HG03025 (cell line): ENCODE data around the gene GEMIN7.

Experiments used
- ATAC-seq: cut with Tn5 transposase; IDR thresholded peaks from one replicate; pipeline ENCODE4 v1.9.1; 2021; ENCODE audit warnings: mild to moderate bottlenecking, moderate library complexity; ENCODE audit not compliant: unreplicated experiment, low FRiP score

Gene GEMIN7

DNA sequence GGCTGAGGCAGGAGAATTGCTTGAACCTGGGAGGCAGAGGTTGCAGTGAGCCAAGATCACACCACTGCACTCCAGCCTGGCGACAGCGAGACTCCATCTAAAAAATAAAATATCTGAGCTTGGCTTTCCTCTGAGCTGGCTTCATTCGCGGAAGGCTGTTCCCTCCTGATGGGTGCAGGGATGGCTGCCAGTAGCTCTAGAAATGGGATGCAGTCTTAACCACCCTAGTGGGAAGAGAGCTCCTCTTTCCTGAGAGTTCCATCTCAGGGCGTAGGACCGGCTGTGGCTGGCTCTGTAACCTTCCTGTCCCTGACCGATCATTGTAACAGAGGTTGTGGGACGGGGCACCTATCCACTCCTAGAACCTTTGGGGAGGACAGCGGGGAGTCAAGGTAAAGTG is 46.3 kb downstream of the GEMIN7 start:
- no peak for ATAC-seq

DNA sequence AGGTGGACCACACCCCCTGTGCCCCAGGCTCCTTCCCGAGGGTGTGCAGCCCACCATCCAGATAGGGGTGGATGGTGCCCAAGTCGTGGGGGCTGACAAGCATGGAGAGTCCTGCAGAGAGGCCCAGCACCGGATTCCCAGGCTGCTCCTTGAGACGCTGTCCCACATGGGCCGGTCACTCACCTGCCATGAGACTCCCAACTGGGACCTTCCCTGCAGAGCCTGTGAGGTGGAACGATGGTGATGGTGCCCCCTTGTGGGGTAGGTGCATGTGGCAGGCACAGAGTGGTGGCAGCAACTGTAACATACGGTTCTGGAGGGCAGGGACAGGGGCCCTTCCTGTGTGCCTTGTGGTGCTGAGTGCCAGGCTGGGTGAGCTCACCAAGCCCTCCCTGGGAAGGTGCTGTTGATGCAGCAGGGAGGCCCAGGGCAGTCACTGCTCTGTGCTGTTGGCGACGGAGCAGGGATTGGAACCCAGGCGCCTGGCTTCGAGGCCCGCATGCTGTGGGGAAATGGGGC is 47.0 kb downstream of the GEMIN7 start:
- no peak for ATAC-seq

DNA sequence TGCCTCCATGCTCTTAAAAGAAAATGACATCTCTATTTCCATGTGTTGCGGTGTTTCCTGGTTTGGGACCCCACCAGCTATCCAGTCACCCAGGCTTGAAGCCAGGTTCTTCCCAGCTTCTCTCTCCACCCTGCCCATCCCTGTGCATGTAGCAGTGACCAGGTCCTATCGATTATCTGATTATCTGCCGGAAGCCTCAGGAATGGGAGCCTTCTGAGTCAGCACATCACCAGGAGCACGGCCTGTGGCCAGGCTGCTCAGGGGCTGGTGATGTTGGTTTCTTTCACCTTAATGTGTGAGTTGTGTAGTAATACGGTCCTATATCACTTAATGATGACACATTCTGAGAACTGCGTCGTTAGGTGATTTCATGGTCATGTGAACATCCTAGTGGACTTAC is 47.6 kb downstream of the GEMIN7 start:
- ATAC-seq, result no peak

GRCh38 chr19:45128146-45128545 is 49.1 kb downstream of the GEMIN7 start:
- ATAC-seq, result no peak

- no peak for ATAC-seq
These were observed 49.7 kb downstream of the GEMIN7 start for GRCh38 chr19:45128806-45129205.

DNA sequence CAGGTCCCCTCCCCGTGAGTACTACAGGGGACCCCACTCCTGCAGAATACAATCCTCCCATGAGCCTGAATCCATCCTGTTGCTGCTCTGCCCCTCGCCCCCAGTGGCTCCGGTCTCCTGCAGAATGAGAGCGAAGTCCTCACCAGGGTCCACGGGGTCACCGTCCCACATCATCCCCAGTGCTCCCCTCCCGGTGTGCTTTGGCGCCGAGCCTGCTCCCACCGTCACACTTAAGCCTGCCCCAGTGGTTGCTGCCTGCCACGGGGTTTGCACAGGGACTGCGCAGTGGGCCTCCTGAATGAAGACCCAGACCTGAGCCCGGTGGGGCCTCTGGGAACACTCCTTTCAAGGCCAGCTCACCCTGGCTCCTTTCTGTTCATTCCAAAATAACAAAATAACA is 51.2 kb downstream of the GEMIN7 start:
- no peak for ATAC-seq

GRCh38 chr19:45130888-45131615 is 52.0 kb downstream of the GEMIN7 start:
- ATAC-seq, result no peak

DNA sequence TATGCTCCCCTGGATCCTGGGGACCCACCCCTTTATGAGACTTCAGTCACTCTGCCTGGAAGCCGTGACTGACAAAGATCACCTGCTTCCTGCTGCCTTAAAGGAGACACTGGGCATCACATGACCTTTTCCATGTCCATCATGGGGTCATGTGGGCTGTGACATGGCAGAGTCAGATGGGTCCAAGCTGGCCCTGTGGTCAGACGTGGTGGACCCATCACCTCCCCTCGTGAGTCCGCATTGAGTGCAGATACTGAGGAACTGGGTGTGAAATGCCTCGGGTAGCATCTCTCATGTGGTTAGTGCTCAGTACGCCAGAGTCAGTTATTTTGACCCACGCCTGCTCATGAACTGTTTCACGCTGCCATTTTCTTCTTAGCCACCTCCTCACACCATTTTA is 54.6 kb downstream of the GEMIN7 start:
- ATAC-seq, result no peak

GRCh38 chr19:45135176-45135885 is 56.3 kb downstream of the GEMIN7 start:
- ATAC-seq, result no peak

DNA sequence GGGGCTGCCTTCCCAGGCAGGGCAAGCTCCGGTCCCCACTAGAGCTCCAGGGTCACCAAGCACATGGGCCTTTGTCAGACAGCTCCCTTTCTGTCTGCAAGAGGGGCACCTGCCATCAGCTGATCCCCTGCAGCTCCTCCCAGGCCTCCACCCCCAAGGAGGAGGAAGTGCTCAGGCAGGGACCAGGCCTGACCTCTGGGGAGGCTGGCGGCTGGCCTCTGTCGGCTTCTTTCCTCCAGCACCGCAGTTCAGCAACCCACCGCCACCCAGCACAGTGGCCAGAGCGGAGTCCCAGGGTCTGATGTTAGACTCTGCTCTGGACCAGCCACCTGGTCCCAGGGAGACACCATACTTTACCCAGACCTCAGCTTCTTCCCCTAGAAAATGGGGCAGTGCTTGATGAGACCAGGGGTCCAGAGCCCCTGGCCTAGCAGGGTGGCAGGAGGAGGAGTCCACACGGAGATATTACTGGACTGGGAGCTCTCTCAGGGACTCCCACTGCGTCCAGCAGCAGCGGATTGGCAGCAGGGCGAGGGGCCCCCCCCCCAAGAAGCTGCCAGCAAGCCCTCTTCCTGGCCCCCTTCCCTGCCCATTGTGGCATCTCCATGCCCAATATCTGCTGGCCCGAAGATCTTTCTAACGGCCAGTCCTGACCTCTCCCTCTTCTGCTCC is 57.6 kb downstream of the GEMIN7 start:
- ATAC-seq, result no peak

- ATAC-seq, result no peak
These were observed 58.2 kb downstream of the GEMIN7 start for GRCh38 chr19:45137179-45137761.

- no peak for ATAC-seq
These were observed 59.3 kb downstream of the GEMIN7 start for GRCh38 chr19:45138303-45138751.

- ATAC-seq, result no peak
These were observed 60.5 kb downstream of the GEMIN7 start for GRCh38 chr19:45139286-45140143.

DNA sequence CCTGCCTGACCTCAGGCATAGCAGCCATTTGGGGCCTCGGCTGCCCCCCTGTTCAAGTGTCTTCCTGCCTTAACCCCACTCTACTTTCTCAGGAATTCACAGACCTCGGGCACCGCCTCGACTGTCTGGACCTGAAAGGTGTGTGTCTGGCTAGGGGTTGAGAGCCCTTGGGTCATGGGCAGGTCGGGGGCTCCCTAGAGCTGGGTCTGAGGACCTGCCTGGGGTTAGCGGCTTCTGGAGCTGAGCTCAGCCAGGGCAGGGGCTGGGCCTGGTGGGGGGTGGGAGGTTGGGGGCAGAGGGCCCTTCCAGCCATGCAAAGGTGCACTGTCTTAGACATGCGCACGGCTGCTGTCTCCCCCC is 61.1 kb downstream of the GEMIN7 start:
- no peak for ATAC-seq

- no peak for ATAC-seq
These were observed 61.5 kb downstream of the GEMIN7 start for GRCh38 chr19:45140533-45140932.
